Muscle layer of duodenum (tissue), 2 donors: Measurements from ENCODE around the gene ANKRD23.
"Not testable (repeated sequence)": the region's sequence is repeated elsewhere in the genome, so short reads cannot be mapped to it uniquely, and the experiment has no call there.

Experiments
- H3K27ac ChIP-seq: one replicate; pipeline ENCODE4 v1.7.0; 2013; ENCODE audit warnings: mild to moderate bottlenecking, low read length
- H3K27me3 ChIP-seq: one replicate; pipeline ENCODE4 v1.7.0; 2013; ENCODE audit warnings: low read depth, mild to moderate bottlenecking, control low read depth, low read length
- H3K36me3 ChIP-seq, 2 donors: one replicate each; pipeline ENCODE4 v1.7.0; 2013; ENCODE audit warnings: low read length in 2 of 2, control low read depth in 1 of 2, mild to moderate bottlenecking in 1 of 2; ENCODE audit not compliant: insufficient read depth in 2 of 2, control insufficient read depth in 1 of 2
- H3K4me1 ChIP-seq, 2 donors: one replicate each; pipeline ENCODE4 v1.7.0; 2013; ENCODE audit warnings: low read length in 2 of 2, mild to moderate bottlenecking in 2 of 2, control low read depth in 1 of 2, moderate library complexity in 1 of 2; ENCODE audit not compliant: insufficient read depth in 2 of 2, control insufficient read depth in 1 of 2
- H3K4me3 ChIP-seq, 2 donors: one replicate each; pipeline ENCODE4 v1.7.0; 2013; ENCODE audit warnings: low read length in 2 of 2, low read depth in 1 of 2, mild to moderate bottlenecking in 1 of 2
- H3K9me3 ChIP-seq, 2 donors: one replicate each; pipeline ENCODE4 v1.7.0; 2013; ENCODE audit warnings: low read length in 2 of 2, control low read depth in 1 of 2, mild to moderate bottlenecking in 1 of 2; ENCODE audit not compliant: control insufficient read depth in 1 of 2
- donor health status: healthy.

The ANKRD23 gene

DNA sequence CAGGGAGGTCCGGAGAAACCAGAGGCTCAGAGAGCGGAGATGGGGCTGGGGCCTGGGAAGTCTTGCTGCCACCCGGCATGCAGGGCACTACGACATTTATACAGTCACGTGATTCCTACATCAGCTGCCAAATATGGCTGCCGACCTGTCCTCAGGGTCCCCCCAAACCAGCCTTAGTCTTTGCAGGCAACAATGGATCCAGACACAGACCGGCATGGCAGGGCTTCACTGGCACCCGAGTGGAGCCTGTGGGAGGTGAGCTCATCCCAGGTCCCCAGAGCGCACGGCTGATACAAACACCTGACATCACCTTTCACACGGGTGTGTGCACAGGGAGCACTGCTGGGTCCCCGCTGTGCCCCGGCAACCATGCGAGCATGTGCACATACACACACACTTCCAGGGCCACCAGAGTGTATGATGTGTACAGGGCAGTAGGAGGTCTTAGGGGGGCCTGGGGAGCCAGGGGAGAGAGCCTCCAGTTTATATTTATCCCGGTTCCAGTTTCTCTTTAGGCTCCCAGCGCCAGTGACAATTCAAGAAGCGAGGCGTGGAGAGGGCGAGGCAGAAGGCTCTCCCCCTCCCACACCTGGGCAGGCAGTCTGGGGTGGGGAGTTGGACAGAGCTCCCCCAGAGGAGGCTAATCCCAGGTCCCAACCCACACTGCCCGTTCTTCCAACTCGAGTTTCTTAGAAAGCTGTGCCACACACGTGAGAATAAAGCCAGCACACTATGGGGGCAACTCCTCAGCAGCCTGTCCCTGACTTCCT is 23.4 kb upstream of the ANKRD23 start:
- no peaks in the 10 kb centered on the region for H3K27me3 ChIP-seq
- peaks cover 24 to 41% of the 10 kb centered on the region in 2 donors for H3K36me3 ChIP-seq
- H3K4me3 ChIP-seq: peak overlapping the region; percentile 69 to 85
- peaks cover 18 to 44% of the 10 kb centered on the region in 2 donors for H3K4me1 ChIP-seq
- peak overlapping the region; percentile 51 for H3K27ac ChIP-seq
- no peaks in the 10 kb centered on the region for H3K9me3 ChIP-seq

GRCh38 chr2:96866586-96866985 is 22.8 kb upstream of the ANKRD23 start:
- Histone ChIP-seq H3K9me3 (no peaks in the 10 kb centered on the region), H3K4me3 (peak overlapping the region; percentile 69 to 85), H3K4me1 (peaks cover 18 to 44% of the 10 kb centered on the region in 2 donors), H3K27ac (peak overlapping the region; percentile 23), H3K36me3 (peaks cover 30 to 47% of the 10 kb centered on the region in 2 donors), H3K27me3 (no peaks in the 10 kb centered on the region)

DNA sequence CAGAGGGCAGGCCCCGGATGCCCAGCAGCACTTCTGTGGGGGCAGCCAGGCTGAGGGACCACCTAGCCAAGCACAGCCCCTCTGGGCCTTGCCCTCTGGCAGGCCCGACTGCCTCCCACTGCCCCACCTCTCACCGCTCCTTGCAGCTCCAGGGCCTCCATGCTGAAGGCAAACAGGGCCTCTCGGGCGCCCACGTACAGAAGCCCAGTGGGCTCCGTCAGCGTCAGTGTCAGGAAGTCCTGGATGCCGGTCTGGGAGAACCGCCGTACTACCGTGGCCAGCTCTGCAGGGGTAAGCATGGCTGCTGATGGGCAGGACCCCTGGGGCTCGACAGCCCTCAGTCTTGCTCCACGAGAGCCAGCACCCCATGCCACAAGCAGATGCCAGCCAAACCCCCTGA is 22.3 kb upstream of the ANKRD23 start:
- peak overlapping the region in 1 of 2 donors; percentile 85 for H3K4me3 ChIP-seq
- H3K9me3 ChIP-seq: no peaks in the 10 kb centered on the region
- peaks cover 18 to 42% of the 10 kb centered on the region in 2 donors for H3K4me1 ChIP-seq
- peaks cover 34 to 51% of the 10 kb centered on the region in 2 donors for H3K36me3 ChIP-seq
- peak overlapping the region; percentile 23 for H3K27ac ChIP-seq
- no peaks in the 10 kb centered on the region for H3K27me3 ChIP-seq

DNA sequence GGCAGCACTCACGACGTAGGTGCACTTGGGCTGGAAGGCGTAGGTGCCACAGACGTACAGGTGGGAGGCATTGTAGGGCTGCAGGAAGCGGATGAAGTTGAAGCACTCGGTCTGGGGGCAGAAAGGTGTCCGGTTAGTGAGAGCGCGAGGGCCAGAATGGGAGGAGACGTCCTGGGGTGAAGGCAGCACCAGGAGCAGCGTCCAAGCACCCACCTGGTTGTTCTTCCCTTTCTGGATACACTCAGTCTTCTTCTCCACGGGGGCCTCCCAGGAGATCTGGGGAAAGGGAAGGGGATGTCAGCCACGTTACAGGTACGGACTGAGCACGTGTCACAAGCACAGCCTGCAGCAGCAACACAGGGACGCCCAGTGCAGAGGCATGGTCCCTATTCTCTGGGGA is 21.8 kb upstream of the ANKRD23 start:
- Histone ChIP-seq H3K36me3 (peaks cover 35 to 56% of the 10 kb centered on the region in 2 donors), H3K4me1 (peaks cover 13 to 42% of the 10 kb centered on the region in 2 donors), H3K27me3 (no peaks in the 10 kb centered on the region), H3K4me3 (peak overlapping the region in 1 of 2 donors; percentile 85), H3K27ac (no peak overlapping the region), H3K9me3 (no peaks in the 10 kb centered on the region)

GRCh38 chr2:96864343-96865091 is 20.7 kb upstream of the ANKRD23 start:
- H3K27me3 ChIP-seq: no peaks in the 10 kb centered on the region
- no peak overlapping the region for H3K27ac ChIP-seq
- H3K4me3 ChIP-seq: no peak overlapping the region
- H3K4me1 ChIP-seq: peaks cover 13 to 49% of the 10 kb centered on the region in 2 donors
- H3K9me3 ChIP-seq: no peaks in the 10 kb centered on the region
- H3K36me3 ChIP-seq: peaks cover 35 to 58% of the 10 kb centered on the region in 2 donors

DNA sequence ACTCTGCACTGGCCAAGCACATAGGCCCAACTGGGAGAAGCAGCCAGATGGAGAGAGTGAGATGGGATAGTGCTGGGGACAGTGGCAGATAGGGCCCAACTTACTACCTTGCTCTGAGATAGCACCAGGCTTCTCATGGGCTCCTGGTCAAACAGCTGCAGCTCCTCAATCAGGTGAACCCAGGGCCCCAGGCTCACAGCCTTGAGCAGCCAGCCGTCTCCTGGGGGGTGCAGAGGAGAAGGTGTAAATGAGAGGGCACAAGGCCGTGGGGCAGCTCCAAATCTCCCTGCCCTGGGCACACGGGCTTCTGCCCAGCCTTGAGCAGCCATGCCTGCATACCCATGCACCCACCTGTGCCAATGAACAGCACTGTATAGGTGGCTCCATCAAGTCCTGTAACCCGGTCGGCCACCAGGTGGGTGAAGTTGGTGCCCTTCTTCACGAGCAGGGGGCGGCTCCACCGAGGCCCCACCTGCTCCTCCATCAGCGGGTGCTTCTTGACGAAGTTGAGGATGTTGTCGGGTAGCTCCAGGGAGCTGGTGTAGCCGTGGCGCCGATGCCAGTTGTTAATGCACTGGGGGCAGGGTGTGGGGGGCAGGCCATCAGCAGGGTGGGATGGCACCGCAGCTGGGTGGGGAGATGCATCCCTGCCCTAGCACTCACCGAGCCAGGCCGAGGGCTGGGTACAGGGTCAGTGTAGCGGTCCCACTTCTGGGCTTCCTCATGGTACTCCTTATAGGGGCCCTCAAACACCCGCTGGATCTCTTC is 19.9 kb upstream of the ANKRD23 start:
- Histone ChIP-seq H3K9me3 (no peaks in the 10 kb centered on the region), H3K4me3 (no peak overlapping the region), H3K4me1 (peaks cover 13 to 56% of the 10 kb centered on the region in 2 donors), H3K27me3 (no peaks in the 10 kb centered on the region), H3K27ac (no peak overlapping the region), H3K36me3 (peaks cover 35 to 58% of the 10 kb centered on the region in 2 donors)

GRCh38 chr2:96863056-96863455 is 19.2 kb upstream of the ANKRD23 start:
- H3K27me3 ChIP-seq, H3K27ac ChIP-seq, H3K9me3 ChIP-seq, H3K4me3 ChIP-seq: not testable (repeated sequence)
- H3K36me3 ChIP-seq: peaks cover 35 to 58% of the 10 kb centered on the region in 2 donors
- H3K4me1 ChIP-seq: peaks cover 13 to 53% of the 10 kb centered on the region in 2 donors

DNA sequence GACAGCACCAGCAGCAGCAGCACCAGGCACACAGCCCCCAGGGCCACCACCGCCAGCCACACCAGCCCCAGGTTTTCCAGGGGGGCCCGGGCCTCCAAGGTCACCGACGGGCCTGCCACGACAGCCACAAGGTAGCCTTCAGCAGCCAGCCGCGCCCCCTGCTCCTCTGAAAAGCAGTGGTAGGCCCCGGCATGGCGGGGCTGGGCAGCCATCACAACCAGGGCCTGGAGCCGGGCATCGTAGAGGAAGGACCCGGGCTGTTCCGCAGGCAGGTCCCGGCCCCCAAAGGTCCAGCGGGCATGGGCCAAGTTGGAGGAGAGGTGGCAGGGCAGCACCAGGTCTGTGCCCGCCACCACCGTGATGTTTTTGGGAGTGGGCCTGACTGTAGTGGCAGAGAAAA is 17.3 kb upstream of the ANKRD23 start:
- Histone ChIP-seq H3K4me3 (no peak overlapping the region), H3K36me3 (peaks cover 35 to 51% of the 10 kb centered on the region in 2 donors), H3K27ac (no peak overlapping the region)

GRCh38 chr2:96860065-96861029 is 16.5 kb upstream of the ANKRD23 start:
- Histone ChIP-seq H3K9me3 (no peaks in the 10 kb centered on the region), H3K4me1 (peaks cover 9 to 40% of the 10 kb centered on the region in 2 donors), H3K4me3 (no peak overlapping the region), H3K27me3 (no peaks in the 10 kb centered on the region), H3K27ac (no peak overlapping the region), H3K36me3 (peaks cover 29 to 44% of the 10 kb centered on the region in 2 donors)

More for the DNA sequence above, 17.3 kb upstream of the ANKRD23 start:
- Histone ChIP-seq H3K9me3 (no peaks in the 10 kb centered on the region), H3K4me1 (peaks cover 9 to 47% of the 10 kb centered on the region in 2 donors), H3K27me3 (no peaks in the 10 kb centered on the region)

DNA sequence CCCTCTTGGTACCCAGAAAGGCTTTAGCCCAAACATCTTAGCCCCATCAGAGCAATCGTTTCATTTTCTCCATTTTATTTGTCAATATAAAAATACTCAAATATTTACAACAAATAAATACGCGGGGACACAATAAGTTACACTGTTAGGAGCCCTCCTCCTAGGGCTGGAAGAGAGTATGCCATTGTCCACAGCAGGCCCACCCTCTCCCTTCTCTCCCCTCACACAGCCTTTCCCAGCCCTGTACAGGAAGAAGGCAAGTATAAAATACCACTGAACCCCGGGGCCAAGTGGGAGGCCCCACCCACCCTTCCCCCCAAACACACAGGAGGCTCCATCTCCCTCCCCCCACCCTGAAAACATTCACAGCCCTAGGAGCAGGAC is 15.9 kb upstream of the ANKRD23 start:
- peaks cover 26 to 38% of the 10 kb centered on the region in 2 donors for H3K36me3 ChIP-seq
- peak overlapping the region in 1 of 2 donors; percentile 94 for H3K4me3 ChIP-seq
- H3K27ac ChIP-seq: peak overlapping the region; percentile 41
- peaks cover 9 to 39% of the 10 kb centered on the region in 2 donors for H3K4me1 ChIP-seq
- H3K27me3 ChIP-seq: no peaks in the 10 kb centered on the region
- no peaks in the 10 kb centered on the region for H3K9me3 ChIP-seq
